Endothelial cell of umbilical vein (primary cell): ENCODE results near the gene HOXC12. TPM values are rescaled to one million over a fixed set of nuclear protein-coding genes. Genes with fewer than 3 reads are reported as not detected.

ENCODE experiments used
- BruUV-seq: library from RNA; stranded (reverse); fragments of 400-500 nt; replicated peaks from 2 replicates; lab custom pipeline; 2021; lab: Mats Ljungman, UMichigan
- CTCF ChIA-PET: fragments of 300-600, 350-600 bp; sonication (Branson Sonifier 250); formaldehyde crosslinking; loops from one replicate; lab custom pipeline; 2021; ENCODE audit warnings: antibody characterized with exemption, inconsistent platforms; lab: Charles Lee
- POLR2A ChIA-PET: fragments of 300-600, 350-600 bp; sonication (Branson Sonifier 250); formaldehyde crosslinking; loops from one replicate; lab custom pipeline; 2021; ENCODE audit warnings: antibody characterized with exemption, inconsistent platforms; lab: Charles Lee
- DNase-seq: peaks from one replicate; pipeline ENCODE4 v3.0.0-alpha.2; 2011; ENCODE audit warnings: low read depth, low spot score
- FAIRE-seq: peaks from 2 replicates; lab custom pipeline; 2011; peaks lifted over from hg19 to GRCh38; lab: Jason Lieb, UNC
- H2AFZ ChIP-seq: 2 replicates; pipeline ENCODE4 v1.6.0; 2012; ENCODE audit warnings: low read depth, low read length, control low read depth, inconsistent platforms
- H3K27ac ChIP-seq: 2 replicates; pipeline ENCODE4 v1.5.1; 2011; ENCODE audit warnings: low read depth, mild to moderate bottlenecking, control low read depth, low read length, moderate library complexity; ENCODE audit not compliant: insufficient read depth
- H3K27me3 ChIP-seq, 2 experiments: 2 replicates each; pipeline versions ENCODE4 v1.6.0 to v1.6.1; 2011; ENCODE audit warnings: low read length in 2 of 2, mixed read lengths in 1 of 2; ENCODE audit not compliant: control insufficient read depth in 2 of 2, insufficient read depth in 2 of 2
- H3K36me3 ChIP-seq, 2 experiments: 2 replicates in 1 of 2; 3 replicates in 1 of 2; pipeline ENCODE4 v1.5.1; 2011; ENCODE audit warnings: low read length in 2 of 2, mild to moderate bottlenecking in 1 of 2, moderate library complexity in 1 of 2; ENCODE audit not compliant: control insufficient read depth in 2 of 2, insufficient read depth in 2 of 2; ENCODE audit errors: extremely low read depth in 1 of 2
- H3K4me1 ChIP-seq: 3 replicates; pipeline ENCODE4 v1.5.1; 2011; ENCODE audit warnings: mild to moderate bottlenecking, low read length; ENCODE audit not compliant: control insufficient read depth, insufficient read depth; ENCODE audit errors: extremely low read depth
- H3K4me2 ChIP-seq: 2 replicates; pipeline ENCODE4 v1.6.1; 2011; ENCODE audit warnings: low read length, control low read depth, mixed read lengths; ENCODE audit not compliant: insufficient read depth
- H3K4me3 ChIP-seq, 3 experiments: fragments of 200-600 bp in 1 of 3; sonication (generic), shearing (Covaris generic) in 1 of 3; replicated peaks in 1 of 3; 2 replicates each; pipeline ENCODE4 v1.5.1; 2011 to 2016; ENCODE audit warnings: control low read depth in 3 of 3, low read length in 3 of 3, mild to moderate bottlenecking in 2 of 3, inconsistent platforms in 1 of 3, low read depth in 1 of 3, moderate library complexity in 1 of 3; ENCODE audit not compliant: insufficient read depth in 1 of 3
- H3K79me2 ChIP-seq: 2 replicates; pipeline ENCODE4 v1.6.0; 2012; ENCODE audit warnings: low read length, inconsistent platforms; ENCODE audit not compliant: control insufficient read depth, insufficient read depth
- H3K9ac ChIP-seq: replicated peaks from 2 replicates; pipeline ENCODE3; 2011; ENCODE audit warnings: low read length, control low read depth; ENCODE audit not compliant: insufficient read depth; ENCODE audit errors: extremely low read depth
- H3K9me1 ChIP-seq: replicated peaks from 3 replicates; pipeline ENCODE4 v1.6.0; 2011; ENCODE audit warnings: mild to moderate bottlenecking, low read length; ENCODE audit not compliant: control insufficient read depth, insufficient read depth; ENCODE audit errors: extremely low read depth
- H3K9me3 ChIP-seq: replicated peaks from 2 replicates; pipeline ENCODE4 v1.5.1; 2012; ENCODE audit warnings: low read length, inconsistent platforms; ENCODE audit not compliant: control insufficient read depth, insufficient read depth
- H4K20me1 ChIP-seq: replicated peaks from 2 replicates; pipeline ENCODE3; 2011; ENCODE audit warnings: mild to moderate bottlenecking, low read length; ENCODE audit not compliant: control insufficient read depth, insufficient read depth; ENCODE audit errors: extremely low read depth
- CTCF ChIP-seq, 2 donors: IDR thresholded peaks; 1 replicate in 1 of 2; 2 replicates in 1 of 2; pipeline ENCODE4 v1.5.1; 2011; ENCODE audit warnings: low read length in 2 of 2, mild to moderate bottlenecking in 2 of 2, moderate library complexity in 2 of 2, control low read depth in 1 of 2, inconsistent platforms in 1 of 2, low read depth in 1 of 2; ENCODE audit not compliant: insufficient read depth in 1 of 2; ENCODE audit errors: extremely low read depth in 1 of 2
- EZH2 ChIP-seq: IDR thresholded peaks from 2 replicates; pipeline ENCODE4 v1.6.1; 2012; ENCODE audit warnings: borderline replicate concordance, low read depth, mild to moderate bottlenecking, moderate library complexity, low read length, inconsistent platforms; ENCODE audit not compliant: severe bottlenecking
- FOS ChIP-seq: IDR thresholded peaks from 2 replicates; pipeline ENCODE4 v1.6.1; 2011; ENCODE audit warnings: mild to moderate bottlenecking, low read length, moderate library complexity, borderline replicate concordance; ENCODE audit not compliant: insufficient read depth
- GATA2 ChIP-seq: IDR thresholded peaks from 2 replicates; pipeline ENCODE4 v1.7.0; 2011; ENCODE audit warnings: low read depth, mild to moderate bottlenecking, moderate library complexity, mixed read lengths, low read length; ENCODE audit not compliant: insufficient read length, insufficient read depth
- JUN ChIP-seq: IDR thresholded peaks from 2 replicates; pipeline ENCODE4 v1.6.1; 2011; ENCODE audit warnings: borderline replicate concordance, low read depth; ENCODE audit not compliant: insufficient read length, insufficient read depth
- MAX ChIP-seq: IDR thresholded peaks from 2 replicates; pipeline ENCODE4 v1.6.1; 2011; ENCODE audit not compliant: insufficient read depth, insufficient read length
- MYC ChIP-seq: IDR thresholded peaks from one replicate; pipeline ENCODE4 v1.6.1; 2011; ENCODE audit warnings: mild to moderate bottlenecking, low read depth, low read length
- POLR2A ChIP-seq: IDR thresholded peaks from 2 replicates; pipeline ENCODE4 v1.6.1; 2012; ENCODE audit warnings: low read depth, mild to moderate bottlenecking, control low read depth, low read length
- POLR2AphosphoS5 ChIP-seq: IDR thresholded peaks from 2 replicates; pipeline ENCODE4 v1.6.1; 2012; ENCODE audit warnings: low read depth, mild to moderate bottlenecking, control low read depth, low read length, moderate library complexity; ENCODE audit not compliant: insufficient read depth
- dilution Hi-C: fragments of 300-500 bp; cut with MboI; formaldehyde crosslinking; loops from one replicate; pipeline ENCODE4 v1.15.0; 2019; ENCODE audit warnings: low sequenced_read_pairs; ENCODE audit not compliant: extremely low pct_ligation_motif_present
- intact Hi-C: fragments of 100-400 bp; cut with micrococcal nuclease; formaldehyde crosslinking; loops from one replicate; pipeline ENCODE4 v1.10.0; 2022
- polyA plus RNA-seq, 4 experiments: library from polyadenylated mRNA; depleted of rRNA in 3 of 4; stranded (reverse) in 3 of 4; unstranded in 1 of 4; fragments of >200 nt; gene quantifications; 2 replicates each; pipeline versions ENCODE4 v1.2.1 to v1.2.3, GENCODE V29; 2011 to 2012; ENCODE audit warnings: missing spikeins in 1 of 4
- total RNA-seq: library from RNA; stranded (reverse); gene quantifications from 2 replicates; pipeline ENCODE4 v1.2.3, GENCODE V29; 2021

Gene HOXC12
- total and polyA plus RNA-seq, 2 donors (not counting 3 experiments of a cell fraction or from before 2014, with no cell fraction given) = not detected

- CTCF ChIA-PET = interaction anchor here (0.7 to 4.3 kb wide), 5 partner anchors 8 to 407 kb away, joined by 3 to 24 read pairs (median 8); partner anchors contain the start of gene HOXC9
- Histone ChIP-seq H3K79me2 (no peaks in the 10 kb centered on the region), H3K9me1 (no peaks in the 10 kb centered on the region), H3K9me3 (no peaks in the 10 kb centered on the region), H3K4me3 (no peak overlapping the region), H3K36me3 (no peaks in the 10 kb centered on the region), H4K20me1 (no peaks in the 10 kb centered on the region), H3K27me3 (peaks cover 94 to 98% of the 10 kb centered on the region in 2 experiments), H3K27ac (no peak overlapping the region), H3K9ac (no peak overlapping the region), H3K4me2 (no peak overlapping the region), H3K4me1 (no peaks in the 10 kb centered on the region), H2AFZ (no peak overlapping the region)
- POLR2A ChIA-PET = no interaction called here
- intact Hi-C loops = no loop called here
- TF ChIP-seq JUN (no peak), MYC (no peak), FOS (no peak), POLR2AphosphoS5 (no peak), POLR2A (no peak), GATA2 (no peak), CTCF (IDR thresholded peaks at IDR 0.05; ENCODE audit: extremely low read depth in 1 of 2, insufficient read depth in 1 of 2, low read depth in 1 of 2, low read length in 2 of 2) (no peak), MAX (no peak), EZH2 (no peak)
- FAIRE-seq = no peak
- DNase-seq = no peak
- dilution Hi-C loops = no loop called here
- BruUV-seq = no TSS peak
Measured at GRCh38 chr12:53992377-53992889, 37.7 kb downstream of the HOXC12 start.
